ENCODE data around the gene NKX1-1.

Gene NKX1-1

GRCh38 chr4:1407657-1408333 is 1.6 kb upstream of the NKX1-1 start:
- DNase-seq (ENCODE audit: extremely low read depth, insufficient read length): no peak
- Histone ChIP-seq H3K4me3 (replicated peaks; ENCODE audit: low read depth, low read length) (no peak overlapping the region), H3K36me3 (ENCODE audit: control insufficient read depth, insufficient read depth, low read length) (no peaks in the 10 kb centered on the region), H3K27me3 (replicated peaks; ENCODE audit: control insufficient read depth, insufficient read depth, low read length) (no peaks in the 10 kb centered on the region)
- TF ChIP-seq CTCF (IDR thresholded peaks at IDR 0.05; ENCODE audit: insufficient read depth, low read length, poor library complexity, severe bottlenecking): no peak

DNA sequence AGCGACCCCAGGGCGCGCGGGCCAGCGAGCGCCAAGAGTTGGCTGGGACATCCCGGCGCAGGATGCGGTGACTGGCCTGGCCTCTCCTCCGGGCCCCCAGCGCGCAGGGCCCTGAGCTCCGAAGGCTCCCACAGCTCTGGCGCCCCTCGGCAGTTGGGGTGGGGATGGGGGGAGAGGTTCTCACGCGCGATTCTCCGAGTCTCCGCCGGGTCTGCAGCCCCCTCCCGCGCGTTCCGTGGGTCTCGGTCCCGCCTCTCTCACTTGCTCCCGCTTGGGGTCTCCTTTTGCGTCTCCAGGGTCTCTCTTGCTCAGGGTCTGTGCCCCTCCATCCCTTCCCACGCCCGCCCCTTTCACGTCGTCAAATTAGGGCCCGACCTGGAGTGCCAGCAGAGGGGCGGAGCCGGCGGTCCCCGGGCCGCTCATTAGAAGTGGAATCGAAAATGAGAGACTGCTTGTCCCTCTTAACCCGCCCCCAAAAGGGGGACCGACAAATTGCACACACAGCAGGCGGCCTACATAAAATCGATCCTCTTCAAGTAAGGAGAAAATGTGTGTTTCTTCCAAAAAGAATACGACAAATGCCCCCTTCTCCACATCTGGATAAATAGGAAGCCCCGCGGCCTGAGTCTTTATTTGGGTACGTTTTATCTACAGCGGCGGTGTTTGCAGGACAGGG is 877 bp upstream of the NKX1-1 start:
- DNase-seq (ENCODE audit: extremely low read depth, insufficient read length): no peak
- no peaks in the 10 kb centered on the region for H3K27me3 ChIP-seq (replicated peaks; ENCODE audit: control insufficient read depth, insufficient read depth, low read length)
- TF ChIP-seq CTCF (IDR thresholded peaks at IDR 0.05; ENCODE audit: insufficient read depth, low read length, poor library complexity, severe bottlenecking): no peak
- no peaks in the 10 kb centered on the region for H3K36me3 ChIP-seq (ENCODE audit: control insufficient read depth, insufficient read depth, low read length)
- H3K4me3 ChIP-seq (replicated peaks; ENCODE audit: low read depth, low read length): no peak overlapping the region

GRCh38 chr4:1405636-1406393 is 427 bp downstream of the NKX1-1 start:
- no peak for DNase-seq (ENCODE audit: extremely low read depth, insufficient read length)
- Histone ChIP-seq H3K27me3 (replicated peaks; ENCODE audit: control insufficient read depth, insufficient read depth, low read length) (no peaks in the 10 kb centered on the region), H3K36me3 (ENCODE audit: control insufficient read depth, insufficient read depth, low read length) (no peaks in the 10 kb centered on the region), H3K4me3 (replicated peaks; ENCODE audit: low read depth, low read length) (no peak overlapping the region)
- TF ChIP-seq CTCF (IDR thresholded peaks at IDR 0.05; ENCODE audit: insufficient read depth, low read length, poor library complexity, severe bottlenecking): no peak

- H3K4me3 ChIP-seq (replicated peaks; ENCODE audit: low read depth, low read length): no peak overlapping the region
- no peak for DNase-seq (ENCODE audit: extremely low read depth, insufficient read length)
- no peak for TF ChIP-seq CTCF (IDR thresholded peaks at IDR 0.05; ENCODE audit: insufficient read depth, low read length, poor library complexity, severe bottlenecking)
- no peaks in the 10 kb centered on the region for H3K36me3 ChIP-seq (ENCODE audit: control insufficient read depth, insufficient read depth, low read length)
- no peaks in the 10 kb centered on the region for H3K27me3 ChIP-seq (replicated peaks; ENCODE audit: control insufficient read depth, insufficient read depth, low read length)
These were observed 997 bp downstream of the NKX1-1 start for GRCh38 chr4:1405254-1405635.

- no peak for DNase-seq (ENCODE audit: extremely low read depth, insufficient read length)
- Histone ChIP-seq H3K27me3 (replicated peaks; ENCODE audit: control insufficient read depth, insufficient read depth, low read length) (no peaks in the 10 kb centered on the region), H3K36me3 (ENCODE audit: control insufficient read depth, insufficient read depth, low read length) (no peaks in the 10 kb centered on the region), H3K4me3 (replicated peaks; ENCODE audit: low read depth, low read length) (no peak overlapping the region)
- TF ChIP-seq CTCF (IDR thresholded peaks at IDR 0.05; ENCODE audit: insufficient read depth, low read length, poor library complexity, severe bottlenecking): no peak
These were observed 1.5 kb downstream of the NKX1-1 start for GRCh38 chr4:1404573-1405253.

Data from GM06990 (cell line).